ENCODE data around the gene SNRK.

SNRK gene

DNA sequence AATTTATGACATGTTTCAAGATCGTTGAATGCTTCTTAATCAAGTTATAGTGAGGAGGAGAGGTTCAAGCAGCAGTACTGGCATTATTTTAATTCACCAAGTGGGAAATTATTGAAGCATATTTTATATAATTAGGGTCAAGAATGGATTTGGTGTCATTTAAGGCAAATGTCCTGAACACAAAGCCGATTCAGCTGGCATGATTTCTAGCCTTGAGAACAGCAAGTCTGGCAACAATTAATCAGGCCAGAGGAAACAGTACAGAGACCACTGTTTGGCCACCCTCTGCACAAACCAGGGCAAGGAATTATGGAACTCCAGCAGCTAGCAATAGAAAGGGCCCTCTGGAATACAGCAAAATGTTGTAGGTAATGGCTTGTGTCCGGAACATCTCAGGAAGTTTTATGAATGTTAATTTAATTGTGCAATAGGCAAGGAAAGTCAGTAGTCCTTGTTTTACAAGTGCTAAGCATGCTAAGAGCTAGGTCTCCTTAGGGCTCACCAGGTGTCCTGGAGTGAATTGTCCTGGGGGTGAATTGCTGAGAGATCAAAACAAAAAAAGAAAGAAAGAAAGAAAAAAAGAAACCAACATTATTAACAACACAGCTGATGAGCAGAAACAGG lies 38.7 kb upstream of the SNRK start:
- no peak for DNase-seq (ENCODE audit: low spot score)
- TF ChIP-seq, protein P1, sequence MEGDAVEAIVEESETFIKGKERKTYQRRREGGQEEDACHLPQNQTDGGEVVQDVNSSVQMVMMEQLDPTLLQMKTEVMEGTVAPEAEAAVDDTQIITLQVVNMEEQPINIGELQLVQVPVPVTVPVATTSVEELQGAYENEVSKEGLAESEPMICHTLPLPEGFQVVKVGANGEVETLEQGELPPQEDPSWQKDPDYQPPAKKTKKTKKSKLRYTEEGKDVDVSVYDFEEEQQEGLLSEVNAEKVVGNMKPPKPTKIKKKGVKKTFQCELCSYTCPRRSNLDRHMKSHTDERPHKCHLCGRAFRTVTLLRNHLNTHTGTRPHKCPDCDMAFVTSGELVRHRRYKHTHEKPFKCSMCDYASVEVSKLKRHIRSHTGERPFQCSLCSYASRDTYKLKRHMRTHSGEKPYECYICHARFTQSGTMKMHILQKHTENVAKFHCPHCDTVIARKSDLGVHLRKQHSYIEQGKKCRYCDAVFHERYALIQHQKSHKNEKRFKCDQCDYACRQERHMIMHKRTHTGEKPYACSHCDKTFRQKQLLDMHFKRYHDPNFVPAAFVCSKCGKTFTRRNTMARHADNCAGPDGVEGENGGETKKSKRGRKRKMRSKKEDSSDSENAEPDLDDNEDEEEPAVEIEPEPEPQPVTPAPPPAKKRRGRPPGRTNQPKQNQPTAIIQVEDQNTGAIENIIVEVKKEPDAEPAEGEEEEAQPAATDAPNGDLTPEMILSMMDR (IDR thresholded peaks at IDR 0.05; ENCODE audit: borderline replicate concordance, control extremely low read depth, extremely low read depth, insufficient read depth, missing control alignments) = no peak
- in situ Hi-C loops (cut with MboI; ENCODE audit: low sequenced_read_pairs, unreplicated experiment) = no loop called here

DNA sequence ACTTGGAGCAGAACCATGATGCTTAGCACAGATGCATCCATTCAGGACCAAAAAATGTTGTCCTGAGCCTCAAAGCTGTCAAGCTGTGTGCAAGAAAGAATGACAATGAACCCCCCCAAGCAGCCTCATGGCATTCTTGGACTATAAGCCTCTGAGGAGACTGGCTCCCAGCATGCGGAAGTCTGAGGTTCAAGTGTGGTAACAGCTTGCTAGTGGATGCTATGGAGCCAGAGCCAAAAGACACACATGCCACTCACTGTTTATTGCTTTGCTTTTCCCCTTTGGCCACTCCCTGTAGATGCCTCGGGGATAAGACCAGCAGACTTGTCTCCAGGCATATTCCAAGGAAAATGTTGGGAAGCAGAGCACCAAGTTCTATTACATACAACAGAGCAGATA lies 38.2 kb upstream of the SNRK start:
- in situ Hi-C loops (cut with MboI; ENCODE audit: low sequenced_read_pairs, unreplicated experiment) = no loop called here
- no peak for DNase-seq (ENCODE audit: low spot score)
- TF ChIP-seq, protein P1 (IDR thresholded peaks at IDR 0.05; ENCODE audit: borderline replicate concordance, control extremely low read depth, extremely low read depth, insufficient read depth, missing control alignments) = no peak

DNA sequence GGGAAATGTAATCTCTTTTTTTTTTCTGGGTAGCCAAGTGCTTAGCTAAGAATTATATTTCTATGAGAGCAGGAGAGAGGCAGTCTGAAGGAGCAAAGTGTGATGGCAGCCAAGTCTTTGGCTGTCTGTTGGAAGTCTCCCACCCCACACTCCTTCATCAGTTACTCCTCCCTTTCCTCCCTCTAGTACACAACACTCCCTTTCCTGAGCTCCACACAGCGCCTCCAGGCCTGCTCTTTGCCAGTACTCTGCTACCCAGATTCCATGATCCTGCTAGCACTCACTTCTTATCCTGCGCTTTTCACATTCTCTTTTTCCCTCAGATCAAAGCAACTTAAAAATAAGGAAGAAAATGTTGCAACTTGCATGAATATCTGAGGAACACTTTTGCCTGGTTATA lies 37.4 kb upstream of the SNRK start:
- TF ChIP-seq, protein P1 (IDR thresholded peaks at IDR 0.05; ENCODE audit: borderline replicate concordance, control extremely low read depth, extremely low read depth, insufficient read depth, missing control alignments) = no peak
- in situ Hi-C loops (cut with MboI; ENCODE audit: low sequenced_read_pairs, unreplicated experiment) = no loop called here

DNA sequence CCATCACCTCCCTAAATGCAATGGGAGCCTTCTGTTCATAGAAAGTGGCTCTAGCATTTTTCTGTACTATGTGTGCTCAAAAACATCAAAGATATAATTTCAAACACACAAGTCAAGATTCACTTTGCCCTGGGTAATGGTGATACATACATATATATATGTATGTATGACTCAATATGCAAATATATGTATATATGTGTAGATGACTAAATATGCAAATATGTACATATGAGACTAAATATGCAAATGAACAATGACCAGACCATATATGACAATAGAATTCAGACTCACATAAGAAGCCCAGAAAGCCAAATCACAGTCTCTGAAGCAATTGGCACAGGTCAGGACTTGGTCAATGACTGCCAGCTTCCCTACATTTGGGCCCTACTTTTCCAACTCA lies 36.9 kb upstream of the SNRK start:
- in situ Hi-C loops (cut with MboI; ENCODE audit: low sequenced_read_pairs, unreplicated experiment) = no loop called here
- TF ChIP-seq, protein P1 (IDR thresholded peaks at IDR 0.05; ENCODE audit: borderline replicate concordance, control extremely low read depth, extremely low read depth, insufficient read depth, missing control alignments) = no peak
- no peak for DNase-seq (ENCODE audit: low spot score)

More for the DNA sequence above, 37.4 kb upstream of the SNRK start:
- DNase-seq (ENCODE audit: low spot score) = no peak

DNA sequence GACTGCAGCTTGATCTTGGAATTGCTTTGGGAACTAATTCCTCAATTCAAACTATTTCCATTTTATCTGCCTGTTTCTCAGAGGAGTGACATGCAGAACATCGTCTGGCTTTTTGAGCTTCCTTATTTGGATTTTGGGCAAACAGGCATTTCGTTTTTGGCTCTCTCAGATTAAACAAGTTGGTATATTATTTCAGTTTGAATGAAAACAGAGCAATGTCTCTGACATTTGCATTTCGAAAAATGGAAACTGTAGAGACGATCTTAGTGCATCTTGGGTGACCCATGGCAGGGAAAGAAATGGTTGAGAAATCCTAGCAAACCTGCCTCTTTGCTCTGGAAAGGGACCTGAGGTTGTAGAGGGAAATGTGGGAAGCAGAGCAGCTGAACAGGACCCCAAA lies 33.0 kb upstream of the SNRK start:
- TF ChIP-seq, protein P1 (IDR thresholded peaks at IDR 0.05; ENCODE audit: borderline replicate concordance, control extremely low read depth, extremely low read depth, insufficient read depth, missing control alignments) = no peak
- in situ Hi-C loops (cut with MboI; ENCODE audit: low sequenced_read_pairs, unreplicated experiment) = no loop called here
- DNase-seq (ENCODE audit: low spot score) = no peak

DNA sequence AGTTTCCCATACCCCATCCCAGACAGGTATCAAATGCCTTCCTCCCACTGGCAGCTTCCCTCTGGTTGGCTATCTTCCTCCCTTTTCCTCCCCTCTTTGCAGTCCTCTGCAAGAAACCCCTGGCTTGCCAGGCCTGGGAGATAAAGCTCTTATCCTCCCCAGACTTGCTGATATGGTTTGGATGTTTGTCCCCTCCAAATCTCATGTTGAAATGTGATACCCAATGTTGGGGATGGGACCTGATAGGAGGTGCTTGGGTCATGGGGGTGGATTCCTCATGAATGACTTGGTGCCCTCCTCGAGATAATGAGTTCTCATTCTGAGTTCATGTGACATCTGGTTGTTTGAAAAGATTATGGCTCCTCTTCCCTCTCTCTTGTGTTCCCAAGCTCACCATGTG lies 32.2 kb upstream of the SNRK start:
- DNase-seq (ENCODE audit: low spot score) = no peak
- in situ Hi-C loops (cut with MboI; ENCODE audit: low sequenced_read_pairs, unreplicated experiment) = no loop called here

More for the DNA sequence above, 32.2 kb upstream of the SNRK start:
- TF ChIP-seq, protein P1 (IDR thresholded peaks at IDR 0.05; ENCODE audit: borderline replicate concordance, control extremely low read depth, extremely low read depth, insufficient read depth, missing control alignments) = no peak
